ENCODE data around the gene B3GALT6.
"Not testable (repeated sequence)": the region's sequence is repeated elsewhere in the genome, so short reads cannot be mapped to it uniquely, and the experiment has no call there.

The B3GALT6 gene

DNA sequence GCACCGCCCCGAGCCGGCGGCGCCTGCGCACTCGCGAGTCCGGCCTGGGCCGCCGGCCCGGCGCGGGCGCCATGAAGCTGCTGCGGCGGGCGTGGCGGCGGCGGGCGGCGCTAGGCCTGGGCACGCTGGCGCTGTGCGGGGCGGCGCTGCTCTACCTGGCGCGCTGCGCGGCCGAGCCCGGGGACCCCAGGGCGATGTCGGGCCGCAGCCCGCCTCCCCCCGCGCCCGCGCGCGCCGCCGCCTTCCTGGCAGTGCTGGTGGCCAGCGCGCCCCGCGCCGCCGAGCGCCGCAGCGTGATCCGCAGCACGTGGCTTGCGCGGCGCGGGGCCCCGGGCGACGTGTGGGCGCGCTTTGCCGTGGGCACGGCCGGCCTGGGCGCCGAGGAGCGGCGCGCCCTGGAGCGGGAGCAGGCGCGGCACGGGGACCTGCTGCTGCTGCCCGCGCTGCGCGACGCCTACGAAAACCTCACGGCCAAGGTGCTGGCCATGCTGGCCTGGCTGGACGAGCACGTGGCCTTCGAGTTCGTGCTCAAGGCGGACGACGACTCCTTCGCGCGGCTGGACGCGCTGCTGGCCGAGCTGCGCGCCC lies at the start of gene B3GALT6:
Gene B3GALT6 (plus strand): TSS at position 30 of the 588 bp plus-strand sequence. CDS start 42 bp downstream, at position 72.
- no peak for DNase-seq

GRCh38 chr1:1182491-1183220 lies 49.4 kb upstream of the B3GALT6 start:
- no peak for DNase-seq

DNA sequence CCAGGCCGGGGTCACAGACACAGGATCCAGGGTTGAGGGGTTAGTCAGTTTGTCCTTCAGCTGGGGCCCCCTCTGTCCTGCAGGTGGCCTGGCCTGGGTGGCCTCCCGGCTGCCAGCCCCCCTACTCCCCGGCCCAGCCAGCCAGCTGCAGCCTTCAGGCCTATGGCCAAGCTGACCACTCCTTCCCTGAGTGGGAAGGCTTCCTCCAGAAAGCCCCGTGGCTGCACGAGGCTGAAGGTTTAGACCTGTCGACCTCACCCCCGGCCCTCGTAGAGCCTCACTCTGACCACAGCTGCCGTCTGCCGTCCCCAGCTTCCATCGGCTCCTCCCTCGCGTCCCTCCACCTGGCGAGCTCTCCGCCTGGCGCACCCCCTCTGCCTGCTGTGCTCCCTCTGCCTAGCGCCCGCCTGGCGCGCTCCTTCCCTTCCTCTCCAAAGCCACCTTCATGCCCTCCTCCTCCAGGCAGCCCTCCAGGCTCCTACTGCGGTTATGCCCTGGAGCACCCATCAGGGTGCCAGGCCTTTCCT lies 48.8 kb upstream of the B3GALT6 start:
- no peak for DNase-seq

DNA sequence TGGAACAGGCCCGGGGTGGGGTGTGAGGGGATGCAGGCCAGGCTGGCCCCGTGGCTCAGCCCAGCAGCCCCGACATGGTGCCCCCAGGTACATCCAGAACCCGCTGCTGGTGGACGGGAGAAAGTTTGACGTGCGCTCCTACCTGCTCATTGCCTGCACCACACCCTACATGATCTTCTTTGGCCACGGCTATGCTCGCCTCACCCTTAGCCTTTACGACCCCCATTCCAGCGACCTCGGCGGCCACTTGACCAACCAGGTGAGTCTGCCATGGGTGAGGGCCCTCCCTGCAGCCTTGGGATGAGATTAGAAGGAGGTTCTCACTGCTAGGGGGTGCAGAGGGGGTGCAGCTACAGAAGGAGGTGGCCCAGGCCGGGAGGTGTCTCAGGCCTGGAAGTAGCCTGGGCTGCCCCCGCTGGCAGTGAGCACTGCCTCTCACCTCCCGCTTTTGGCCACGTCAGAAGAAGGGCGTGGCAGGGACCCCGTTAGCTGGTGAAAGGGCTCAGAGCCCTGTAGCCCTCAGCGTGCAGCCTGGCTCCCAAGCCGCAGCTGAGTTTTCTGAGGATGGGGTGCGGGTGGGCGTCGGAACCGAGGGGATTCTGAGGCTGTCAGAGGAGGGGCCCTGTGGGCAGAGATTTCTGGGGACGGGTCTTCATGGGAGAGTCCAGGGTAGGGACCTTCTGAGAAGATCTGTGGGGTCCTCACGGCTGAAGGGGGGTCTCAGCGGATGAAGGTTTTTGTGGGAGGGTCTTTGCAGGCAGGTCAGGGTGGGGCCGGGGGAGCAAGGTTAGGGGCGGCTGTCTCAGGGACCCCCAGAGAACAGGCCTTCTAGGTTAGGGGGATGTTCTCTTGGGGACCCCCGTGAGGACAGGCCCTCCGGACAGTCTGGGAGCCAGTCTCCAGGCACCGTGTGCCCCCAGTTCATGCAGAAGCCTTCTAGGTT lies 47.9 kb upstream of the B3GALT6 start:
- no peak for DNase-seq

DNA sequence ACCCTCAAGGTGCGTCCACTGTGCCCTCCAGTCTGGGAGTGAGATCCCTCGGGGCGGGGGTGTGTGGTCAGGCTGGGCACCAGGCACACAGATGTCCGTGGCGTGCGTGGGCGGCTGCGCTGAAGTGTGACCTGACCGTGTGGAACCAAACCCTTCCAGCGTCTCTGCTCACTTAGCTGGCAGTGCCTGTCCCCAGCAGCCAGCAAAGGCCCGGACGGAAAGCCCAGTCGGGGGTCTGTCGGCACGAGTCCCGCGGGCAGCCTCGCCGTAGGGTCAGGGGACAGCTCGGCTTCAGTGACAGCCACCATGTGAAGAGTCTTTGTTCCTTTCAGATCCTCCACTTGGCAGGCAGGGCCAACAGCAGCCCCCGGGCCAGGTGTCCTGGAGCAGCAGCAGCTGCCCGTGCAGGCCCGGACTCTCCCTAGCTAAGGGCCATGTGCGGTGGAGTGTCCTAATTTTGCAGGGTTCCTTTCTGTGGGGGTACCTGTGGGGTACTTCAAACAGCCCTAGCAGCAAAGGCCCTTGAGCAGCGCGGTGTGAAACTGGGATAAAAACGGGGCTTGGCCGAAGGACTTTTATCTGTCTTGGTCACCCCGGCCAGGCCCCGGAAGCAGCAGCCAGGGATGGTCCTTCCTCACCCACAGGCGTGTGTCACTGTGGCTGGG lies 46.8 kb upstream of the B3GALT6 start:
- no peak for DNase-seq

DNA sequence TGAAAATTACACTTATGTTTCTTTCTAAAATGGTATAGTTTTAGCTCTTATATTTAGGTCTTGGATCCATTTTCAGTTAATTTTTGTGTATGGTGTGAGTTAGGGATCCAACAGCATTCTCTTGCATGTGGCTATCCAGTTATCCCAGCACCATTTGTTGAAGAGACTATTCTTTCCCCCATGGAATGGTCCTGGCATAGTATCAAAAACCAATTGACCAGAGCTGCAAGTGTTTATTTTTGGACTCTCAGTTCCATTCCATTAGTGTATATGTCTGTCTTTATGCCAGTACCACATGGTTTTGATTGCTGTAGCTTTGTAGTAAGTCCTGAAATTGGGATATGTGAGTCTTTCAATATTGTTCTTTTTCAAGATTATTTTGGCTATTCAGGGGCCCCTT lies 44.1 kb upstream of the B3GALT6 start:
- DNase-seq: no peak

- no peak for DNase-seq
These were observed 42.9 kb upstream of the B3GALT6 start for GRCh38 chr1:1189111-1189510.

- DNase-seq: no peak
These were observed 40.3 kb upstream of the B3GALT6 start for GRCh38 chr1:1191734-1192133.

- no peak for DNase-seq
These were observed 37.3 kb upstream of the B3GALT6 start for GRCh38 chr1:1194723-1195122.

GRCh38 chr1:1195726-1196125 lies 36.3 kb upstream of the B3GALT6 start:
- not testable (repeated sequence) for DNase-seq

GRCh38 chr1:1196431-1197187 lies 35.4 kb upstream of the B3GALT6 start:
- no peak for DNase-seq

GRCh38 chr1:1197188-1197500 lies 34.9 kb upstream of the B3GALT6 start:
- DNase-seq: no peak

- no peak for DNase-seq
These were observed 34.2 kb upstream of the B3GALT6 start for GRCh38 chr1:1197551-1198422.

DNA sequence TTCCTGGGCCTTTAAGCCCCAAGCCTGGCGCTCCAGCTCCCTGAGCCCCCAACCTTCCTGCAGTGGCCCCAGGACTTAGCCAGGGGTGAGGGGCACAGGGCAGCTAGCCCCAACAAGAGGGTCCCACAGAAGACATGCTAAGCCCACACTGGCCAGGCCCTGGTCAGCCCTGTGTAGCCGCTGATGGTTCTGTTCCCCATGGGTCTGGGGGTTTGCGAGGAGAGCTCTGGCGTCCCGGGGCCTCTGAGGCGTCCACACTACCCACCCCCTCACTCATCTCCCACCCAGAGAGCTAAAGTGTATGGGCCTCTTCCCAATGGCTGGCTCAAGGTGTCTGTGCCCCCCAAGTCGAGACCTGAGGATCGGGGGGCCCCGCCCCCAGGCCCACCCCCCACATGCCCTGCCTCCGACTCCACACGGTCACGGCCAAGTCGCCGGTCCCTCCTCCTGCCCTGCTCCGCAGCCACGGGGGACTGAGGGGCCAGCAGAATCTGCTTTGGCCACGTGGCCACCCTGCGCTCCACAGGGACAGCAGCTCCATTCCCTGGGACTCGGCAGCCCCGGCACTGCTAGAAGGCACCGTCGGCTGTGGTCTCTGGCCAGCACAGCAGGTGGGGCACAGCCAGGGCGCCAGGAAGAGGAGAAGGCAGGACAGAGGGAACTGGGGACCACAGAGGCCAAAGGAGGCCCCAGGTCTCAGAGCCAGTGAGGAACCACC lies 33.5 kb upstream of the B3GALT6 start:
- no peak for DNase-seq

DNA sequence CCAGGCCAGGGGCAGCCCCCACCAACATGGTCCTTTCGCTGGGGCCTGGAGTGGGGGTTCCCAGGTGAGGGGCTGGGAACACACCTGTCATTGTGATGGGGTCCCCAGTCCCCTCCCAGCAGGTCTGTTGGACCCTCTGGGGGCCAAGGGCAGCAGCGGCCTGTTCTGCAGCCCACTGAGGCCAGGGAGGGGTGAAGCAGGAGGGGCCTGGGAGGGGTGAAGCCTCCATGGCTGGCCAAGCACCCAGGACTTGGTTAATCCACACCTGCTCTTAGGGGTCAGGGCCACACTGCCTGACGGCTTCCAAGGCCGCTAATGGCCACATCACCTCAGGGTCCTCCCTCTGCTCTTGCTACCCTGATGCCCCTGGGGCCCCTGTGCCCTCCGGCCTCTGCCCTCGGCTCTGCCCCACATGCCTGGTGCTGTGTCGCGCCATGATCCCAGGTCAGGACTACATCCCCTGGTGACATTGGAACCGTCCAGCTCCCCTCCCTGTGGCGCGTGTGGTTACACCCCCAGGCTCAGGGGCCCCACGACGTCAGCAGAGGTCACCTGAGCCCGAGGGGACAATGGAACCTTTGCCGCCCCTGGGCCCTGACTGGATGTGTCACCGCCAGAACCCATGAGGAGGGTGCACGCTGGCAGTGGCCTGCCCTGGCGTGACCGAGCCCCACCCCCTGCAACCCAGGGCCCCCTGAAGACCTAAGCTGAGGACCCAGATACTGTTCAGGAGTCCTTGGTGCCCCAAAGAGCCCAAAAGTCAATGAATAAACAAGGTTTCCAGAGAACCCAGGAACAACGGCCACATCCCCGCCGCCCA lies 32.7 kb upstream of the B3GALT6 start:
- DNase-seq: no peak

DNA sequence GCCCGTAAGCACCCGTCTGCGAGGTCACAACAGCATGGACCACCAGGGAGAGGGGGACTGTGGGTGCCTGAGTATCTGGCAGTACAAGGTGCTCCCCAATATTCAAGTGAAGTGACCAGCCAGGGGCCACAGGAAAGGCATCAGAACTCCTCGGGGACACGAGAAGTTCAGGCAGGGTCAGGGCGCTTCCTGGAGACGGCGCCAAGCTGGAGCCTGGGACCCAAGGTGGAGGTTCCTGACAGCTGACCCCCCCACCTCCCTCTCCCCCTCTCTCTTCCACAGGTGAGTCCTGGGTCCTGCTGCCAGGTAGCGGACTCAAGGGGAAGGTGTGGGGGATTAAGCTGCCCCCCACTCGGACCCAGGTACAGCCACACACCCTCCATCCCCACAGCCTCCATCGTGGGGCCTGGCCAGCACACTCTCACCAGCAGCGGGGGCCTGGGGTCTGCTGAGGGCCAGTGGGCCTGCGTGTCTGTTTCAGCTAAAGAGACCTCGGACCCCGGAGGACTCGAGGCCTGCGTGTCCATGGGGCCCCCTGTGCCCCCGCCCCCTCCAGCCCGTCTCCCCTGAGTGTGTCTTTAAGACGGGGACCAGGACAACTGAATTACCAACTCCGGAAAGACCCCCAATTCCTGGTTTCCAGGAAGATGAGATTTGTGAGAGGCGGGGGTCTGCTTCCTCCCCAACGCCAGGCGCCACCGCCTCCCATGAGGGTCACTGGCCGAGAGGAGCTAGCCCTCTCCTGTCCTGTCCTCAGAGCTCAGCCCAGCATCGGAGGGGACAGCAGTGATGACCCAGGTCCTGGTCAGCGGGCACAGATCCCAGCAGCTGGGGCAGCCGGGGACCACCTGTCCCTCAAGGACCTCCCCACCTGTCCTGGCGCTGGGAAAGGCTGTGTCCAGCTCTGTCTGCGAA lies 31.8 kb upstream of the B3GALT6 start:
- no peak for DNase-seq

DNA sequence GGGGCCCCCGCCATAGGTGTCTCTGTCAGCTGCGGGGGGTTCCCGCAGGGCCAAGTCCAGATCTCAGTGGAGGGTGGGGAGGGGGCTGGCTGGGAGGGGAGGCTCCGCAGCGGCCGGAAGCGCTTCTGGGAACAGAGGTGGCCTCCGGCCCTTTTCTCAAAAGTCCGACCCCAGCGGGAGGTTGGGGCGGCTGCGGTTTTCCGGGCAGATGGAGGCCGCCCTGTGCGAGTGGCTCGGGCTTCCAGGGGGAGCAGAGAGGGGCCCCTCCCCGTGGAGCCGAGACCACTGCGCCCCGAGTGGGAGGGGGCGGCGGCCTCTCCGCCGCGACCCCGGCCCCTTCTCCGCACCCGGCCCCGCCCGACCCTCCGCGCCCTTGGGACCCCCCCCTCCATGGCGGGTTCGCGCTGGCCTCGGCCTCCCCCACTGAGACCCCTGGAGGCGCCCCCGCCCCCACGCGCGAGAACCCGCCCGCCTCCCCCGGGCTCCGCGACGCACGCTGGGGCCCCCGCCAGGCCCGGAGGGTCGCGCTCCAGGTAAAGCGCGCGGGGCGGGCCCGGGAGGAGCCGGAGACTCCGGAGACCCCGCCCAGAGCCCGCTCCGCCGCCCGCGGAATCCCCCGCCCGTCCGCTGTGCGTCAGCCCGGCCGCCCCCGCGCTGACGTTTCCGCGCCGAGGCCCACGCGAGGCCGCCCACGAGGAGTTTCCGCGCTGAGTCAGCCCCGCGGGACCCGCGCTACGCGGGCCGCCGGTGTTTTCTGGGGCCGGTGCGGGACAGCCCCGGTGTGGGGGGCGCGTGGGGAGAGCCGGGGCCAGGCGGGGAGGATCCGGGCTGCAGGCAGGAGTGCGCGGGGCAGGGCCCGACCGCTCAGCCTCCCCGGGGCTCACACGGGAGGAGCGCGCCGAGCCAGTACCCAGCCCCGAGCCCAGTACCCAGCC lies 30.9 kb upstream of the B3GALT6 start:
- DNase-seq: peak; percentile 29

Data from NCI-H2171 treated with DMSO at 0.1 percent for 48 hours (cell line).